SIG-M5 treated with dmso at 0.1 percent for 504 hours (cell line): Measurements from ENCODE around the gene C6orf132.

Experiments
- DNase-seq: peaks from one replicate; lab custom pipeline; 2025; ENCODE audit not compliant: unreplicated experiment; lab: John Stamatoyannopoulos, UW

The C6orf132 gene

DNA sequence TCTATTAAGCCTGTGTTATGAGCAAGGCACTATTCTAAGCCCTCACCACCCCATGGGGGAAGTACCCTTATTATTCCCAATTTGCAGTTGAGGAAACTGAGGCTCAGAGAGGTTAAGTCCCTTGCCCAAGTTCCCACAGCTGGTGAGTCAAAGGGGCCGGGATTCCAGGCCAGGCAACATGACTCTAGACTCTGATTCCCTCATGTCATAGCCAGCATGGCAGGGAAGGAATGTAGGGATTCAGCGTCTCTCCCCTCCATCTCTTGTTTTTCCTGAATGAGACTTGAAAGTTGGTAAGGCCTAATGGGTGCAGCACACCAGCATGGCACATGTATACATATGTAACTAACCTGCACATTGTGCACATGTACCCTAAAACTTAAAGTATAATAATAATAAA, 6.7 kb downstream of the C6orf132 start:
- DNase-seq = no peak

DNA sequence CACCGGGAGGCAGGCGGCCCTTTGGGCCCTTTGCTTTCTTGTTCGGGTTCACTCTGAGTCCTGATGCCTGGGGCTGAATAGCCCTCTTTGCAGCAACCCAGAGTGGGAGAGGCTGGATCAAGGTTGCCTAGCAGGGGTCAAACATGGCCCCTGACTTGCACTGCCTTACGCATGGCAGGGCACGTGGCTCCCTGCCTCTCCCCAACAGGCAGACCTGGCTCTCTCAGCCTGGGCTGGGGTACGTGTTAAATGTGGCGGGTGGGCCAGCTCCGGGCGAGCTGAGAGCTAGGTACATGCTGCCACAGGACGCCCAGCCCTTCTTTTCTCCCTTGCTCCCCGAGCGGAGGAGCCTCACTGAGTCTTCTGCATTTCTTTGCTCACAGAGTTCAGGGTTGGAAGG, 7.3 kb downstream of the C6orf132 start:
- DNase-seq = no peak

DNA sequence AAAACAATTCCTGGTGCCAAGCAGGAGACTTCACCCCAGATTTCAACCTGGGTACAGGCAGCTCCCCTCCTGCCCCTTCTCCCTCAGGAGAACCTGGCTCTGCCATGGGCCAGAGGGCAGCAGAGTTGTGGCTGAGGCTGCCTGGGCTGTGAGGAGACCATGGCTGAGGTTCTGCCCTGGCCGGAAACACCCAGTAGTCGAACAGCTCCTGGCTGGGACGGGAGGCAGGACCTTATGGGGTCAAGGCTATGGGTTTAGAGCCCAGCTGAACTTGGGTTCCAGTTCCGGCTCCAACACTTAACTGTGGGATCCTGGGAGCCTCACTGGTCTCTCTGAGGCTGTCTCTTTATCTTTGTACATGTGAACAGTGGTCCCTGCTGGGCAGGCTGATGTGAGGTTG, 8.5 kb downstream of the C6orf132 start:
- no peak for DNase-seq

DNA sequence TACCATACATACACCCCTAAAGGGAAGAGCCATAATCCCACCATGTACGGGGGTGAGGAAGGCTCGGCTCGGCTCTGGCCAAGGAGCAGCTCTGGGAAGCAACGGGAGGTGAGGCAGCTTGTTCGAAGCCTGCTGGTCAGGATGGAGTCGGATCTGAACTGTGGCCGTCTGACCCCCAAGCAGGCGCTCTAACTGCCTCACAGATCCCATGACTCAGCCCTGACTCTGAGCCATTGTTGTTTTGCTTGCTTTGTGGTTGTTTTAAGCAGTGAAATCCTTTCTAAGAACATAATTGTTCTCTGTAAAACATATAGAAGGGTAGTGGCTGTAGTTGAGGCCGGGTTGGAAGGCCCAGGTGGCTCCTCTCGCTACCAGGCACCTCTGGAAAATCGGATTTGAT, 10.9 kb downstream of the C6orf132 start:
- DNase-seq = no peak

DNA sequence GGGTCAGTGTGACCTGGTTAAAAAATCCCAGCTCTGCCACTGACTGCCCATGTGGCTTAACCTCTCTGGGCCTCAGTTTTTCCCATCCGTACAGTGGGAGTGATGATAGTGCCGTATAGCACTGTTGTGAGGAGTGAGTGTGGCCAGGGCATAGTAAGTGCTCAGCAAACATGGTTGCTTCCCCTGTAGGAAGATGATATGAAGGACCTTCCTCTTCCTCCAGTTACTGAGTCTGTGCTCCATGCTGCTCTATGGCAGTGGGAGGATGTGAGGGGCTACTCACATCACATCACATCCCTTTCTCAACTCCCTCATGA, 13.1 kb downstream of the C6orf132 start:
- no peak for DNase-seq

DNA sequence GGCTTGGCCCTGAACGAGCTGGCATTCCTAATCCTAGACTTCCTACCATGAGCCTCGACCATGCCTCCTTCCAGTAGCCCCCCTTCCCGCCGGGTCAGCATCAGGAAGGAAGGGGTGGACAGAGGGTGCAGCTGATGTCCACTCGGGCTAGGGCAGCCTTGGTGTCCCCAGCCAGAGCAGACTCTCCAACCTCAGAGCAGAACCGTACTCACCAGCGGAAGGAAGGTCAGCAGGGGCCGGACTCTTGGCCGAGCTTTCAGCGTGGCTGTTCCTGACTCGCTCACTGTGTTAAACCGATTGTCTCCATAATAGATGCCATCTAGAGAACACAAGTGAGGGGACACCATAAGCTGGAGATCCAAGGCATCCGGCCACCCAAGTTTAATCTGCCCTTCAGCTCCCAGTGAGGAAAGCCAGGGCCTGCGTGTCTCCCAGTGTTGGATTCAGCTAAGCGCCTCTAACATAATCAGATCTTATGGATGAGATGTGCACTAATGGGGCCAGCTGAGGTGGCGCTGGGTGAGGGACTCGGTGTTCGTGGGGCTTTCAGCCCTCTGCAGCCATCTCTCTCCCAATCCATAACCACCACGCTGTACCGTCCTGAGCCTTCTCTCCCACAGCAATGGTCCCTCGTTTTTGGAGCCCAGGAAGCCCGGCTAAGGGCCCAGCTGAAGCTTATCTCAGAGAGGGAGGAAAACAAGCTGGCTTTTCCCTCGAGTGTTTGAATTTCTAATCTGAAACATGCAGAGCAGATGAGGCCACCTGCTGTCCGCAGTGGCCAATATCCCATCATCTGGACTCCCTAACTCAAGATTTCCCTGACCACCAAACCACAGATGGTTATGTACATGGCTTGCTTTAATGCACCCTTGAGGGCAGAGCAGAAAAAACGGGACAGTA, 13.7 kb downstream of the C6orf132 start:
- DNase-seq = no peak

DNA sequence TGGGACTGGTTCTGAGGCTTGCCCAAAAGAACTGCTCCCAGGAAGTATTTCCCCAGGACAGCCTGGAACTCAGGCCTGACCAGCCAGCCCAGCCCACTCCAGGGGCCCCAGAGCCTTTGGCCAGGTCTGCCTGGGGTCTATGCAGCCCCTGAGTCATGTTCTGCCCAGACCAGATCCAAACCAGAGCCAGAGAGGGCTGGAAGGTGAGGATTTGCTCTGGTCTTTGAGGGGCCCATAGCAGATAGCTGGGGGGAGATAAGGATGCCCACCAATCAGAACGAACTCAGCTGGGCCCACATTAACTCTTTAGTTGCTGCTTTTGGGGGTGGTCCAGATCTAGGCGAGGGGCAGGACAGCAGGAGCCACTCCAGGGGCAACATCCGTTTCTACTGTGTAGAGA, 16.8 kb downstream of the C6orf132 start:
- no peak for DNase-seq

DNA sequence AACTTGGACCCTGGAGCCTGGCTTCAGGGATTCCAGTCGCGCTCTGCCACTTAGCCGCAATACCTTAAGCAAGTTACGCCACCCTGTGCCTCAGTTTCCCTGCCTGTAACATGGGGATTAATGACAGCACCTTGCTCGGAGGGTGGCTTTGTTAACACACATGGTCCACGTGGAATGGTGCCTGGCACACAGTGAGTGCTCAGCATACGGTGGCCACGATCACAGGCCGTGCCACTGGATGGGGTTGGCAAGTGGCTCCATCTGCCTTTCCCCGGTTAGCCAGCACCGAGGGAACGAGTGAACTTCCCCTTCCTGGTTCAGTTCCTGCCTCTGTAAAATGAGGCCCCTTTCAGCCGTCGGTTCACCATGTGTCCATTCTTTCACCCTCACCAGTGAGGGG, 17.2 kb downstream of the C6orf132 start:
- no peak for DNase-seq

DNA sequence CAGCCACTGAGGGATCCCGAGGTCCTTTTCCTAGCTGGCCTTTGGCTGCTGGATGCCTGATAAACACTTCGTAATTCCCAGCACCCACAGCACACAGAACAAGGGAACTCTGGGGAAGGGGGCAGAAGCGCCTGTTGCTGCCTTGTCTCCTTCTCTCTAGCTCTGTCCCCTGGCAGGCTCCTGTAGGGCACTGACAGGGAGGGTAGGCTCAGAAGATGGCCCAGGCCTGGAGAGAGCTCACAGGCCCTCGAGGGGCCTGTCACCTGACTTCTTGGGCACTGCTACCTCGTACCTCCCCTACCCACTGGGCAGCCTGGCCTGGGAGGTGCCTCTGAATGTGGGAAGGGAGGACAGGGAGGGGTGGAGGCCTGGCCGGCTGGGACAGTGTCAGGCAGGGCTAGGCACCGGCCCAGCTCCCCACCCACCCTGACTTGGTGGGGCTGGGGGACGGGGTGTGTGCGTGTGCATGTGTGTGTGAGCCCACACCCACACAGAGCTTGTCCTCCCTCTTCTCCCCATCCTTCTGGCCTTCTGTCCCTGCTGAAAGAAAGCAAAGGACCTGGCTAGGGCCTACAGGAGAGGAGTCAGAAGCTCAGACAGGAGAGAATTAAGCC, 18.1 kb downstream of the C6orf132 start:
- no peak for DNase-seq

DNA sequence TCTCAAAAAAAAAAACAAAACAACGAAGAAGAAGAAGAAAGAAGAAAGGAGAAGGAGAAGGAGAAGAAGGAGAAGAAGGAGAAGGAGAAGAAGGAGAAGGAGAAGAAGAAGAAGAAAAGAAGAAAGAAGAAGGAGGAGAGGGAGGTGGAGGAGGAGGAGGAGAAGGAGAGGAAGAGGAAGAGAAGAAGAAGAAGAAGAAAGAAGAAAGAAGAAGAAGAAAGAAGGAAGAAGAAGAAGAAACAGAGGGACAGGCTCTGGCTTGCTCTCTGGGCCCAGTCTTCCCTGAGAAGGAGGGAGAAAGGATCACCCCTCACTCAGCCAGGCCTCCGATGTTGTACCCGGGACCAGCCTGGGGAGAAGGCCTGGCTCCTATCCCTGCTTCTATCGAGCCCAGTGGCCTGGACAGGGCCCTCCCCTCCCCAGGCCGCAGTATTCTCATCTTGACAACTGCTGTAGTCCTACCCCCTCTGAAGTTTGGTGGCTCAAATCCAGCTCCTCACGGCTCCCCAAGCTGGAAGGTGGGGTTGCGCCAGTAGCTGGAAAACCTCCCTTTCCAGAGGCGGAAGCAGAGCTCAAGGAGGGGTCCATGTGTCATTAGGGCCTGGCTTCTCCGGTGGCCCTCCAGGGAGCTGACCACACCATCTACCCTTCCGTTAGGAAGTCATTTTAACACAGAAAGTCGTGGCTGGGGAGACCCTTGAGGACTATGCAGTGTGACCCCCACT, 18.9 kb downstream of the C6orf132 start:
- no peak for DNase-seq

DNA sequence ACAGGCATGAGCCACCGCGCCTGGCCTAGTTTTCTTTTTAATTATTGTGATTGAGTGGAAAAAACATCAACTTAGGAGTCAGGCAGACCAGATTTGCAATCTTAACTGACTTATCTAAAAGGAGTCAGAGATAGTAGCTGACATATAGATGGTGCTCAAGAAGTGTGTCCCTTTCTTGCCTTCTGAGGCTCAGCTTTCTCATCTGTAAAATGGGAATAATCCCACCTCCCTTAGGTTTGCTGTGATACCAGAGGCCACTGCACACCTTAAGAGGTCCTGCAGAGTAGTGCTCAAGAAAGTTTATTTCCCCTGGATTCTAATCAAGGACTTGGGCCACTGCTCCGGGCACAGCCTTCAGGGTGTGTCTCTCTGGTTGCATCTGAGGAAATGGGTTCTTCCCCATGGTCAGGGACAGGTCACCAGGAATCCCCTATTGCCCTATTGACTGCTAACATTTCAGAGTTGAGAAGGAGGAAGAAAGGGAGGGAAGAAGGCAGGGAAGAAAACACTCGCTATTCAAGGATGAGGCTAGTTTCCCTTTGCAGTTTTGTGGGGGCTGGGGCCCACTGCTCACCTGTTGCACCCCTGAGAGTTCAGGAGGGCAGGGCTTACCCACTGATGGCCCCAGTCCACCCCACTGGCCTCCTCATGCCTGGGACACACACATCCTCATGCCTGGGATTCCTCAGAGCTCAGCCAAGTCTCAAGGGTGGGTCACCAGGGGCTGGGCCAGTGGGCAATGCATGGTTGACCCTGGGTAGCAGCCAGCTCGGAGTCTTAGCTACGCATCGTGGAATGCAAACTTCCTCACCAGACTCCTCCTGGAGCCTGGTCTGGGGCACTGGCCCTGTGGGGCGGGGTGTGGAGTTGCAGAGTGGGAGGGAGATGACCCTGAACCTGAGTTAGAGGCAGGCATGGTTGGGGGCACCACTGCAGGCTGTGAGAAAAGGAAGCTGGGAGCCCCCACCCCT, 21.2 kb downstream of the C6orf132 start:
- DNase-seq = no peak

DNA sequence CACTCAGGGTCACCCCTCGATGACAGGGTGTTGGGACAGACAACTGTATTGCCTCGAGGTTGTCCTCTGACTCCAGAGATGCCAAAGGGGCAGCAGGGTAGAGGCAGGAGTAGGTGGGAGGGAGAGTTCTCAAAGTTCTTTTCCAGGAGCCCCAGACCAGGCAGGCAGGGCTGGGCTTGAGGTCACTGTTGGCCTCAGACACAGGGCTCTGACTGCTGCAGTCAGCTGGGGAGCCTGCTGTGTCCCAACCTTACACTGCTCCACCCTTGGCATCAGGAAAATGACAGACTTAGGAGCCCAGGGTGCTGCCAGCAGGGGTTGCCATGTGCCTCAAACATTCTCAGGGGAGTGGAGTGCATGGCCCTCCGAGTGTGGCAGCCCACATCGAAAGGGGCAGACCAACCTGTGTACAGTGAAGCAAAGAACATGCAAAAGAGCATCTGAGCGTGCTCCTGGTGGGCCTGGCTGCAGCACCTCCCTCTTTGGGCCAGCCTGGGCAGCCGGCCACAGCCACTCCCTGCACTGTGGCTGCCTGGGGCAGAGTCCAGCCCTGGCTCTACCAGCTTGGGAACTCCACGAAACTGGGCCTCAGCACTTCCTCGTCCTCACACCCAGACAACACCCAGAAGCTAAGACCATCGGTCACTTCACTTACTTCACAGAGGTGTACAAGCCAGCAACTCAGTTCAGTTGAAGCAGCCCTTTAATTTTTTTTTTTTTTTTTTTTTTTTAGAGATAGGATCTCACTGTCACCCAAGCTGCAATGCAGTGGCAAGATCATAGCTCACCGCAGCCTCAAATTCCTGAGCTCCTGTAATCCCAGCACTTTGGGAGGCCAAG, 24.0 kb downstream of the C6orf132 start:
- peak; percentile 32 for DNase-seq

DNA sequence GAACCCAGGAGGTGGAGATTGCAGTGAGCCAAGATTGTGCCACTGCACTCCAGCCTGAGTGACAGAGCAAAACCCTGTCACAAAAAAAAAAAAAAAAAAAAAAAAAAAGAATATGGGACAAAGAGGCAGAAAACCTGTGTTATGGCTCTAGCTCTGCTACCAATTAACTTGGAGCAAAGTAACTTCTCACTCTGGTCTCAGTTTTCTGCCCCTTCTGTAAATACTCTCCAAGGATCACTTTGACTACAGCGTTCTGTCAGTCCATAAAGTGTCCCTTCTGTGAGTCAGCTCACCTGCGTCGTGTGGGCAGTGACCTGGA, 24.6 kb downstream of the C6orf132 start:
- DNase-seq = no peak

DNA sequence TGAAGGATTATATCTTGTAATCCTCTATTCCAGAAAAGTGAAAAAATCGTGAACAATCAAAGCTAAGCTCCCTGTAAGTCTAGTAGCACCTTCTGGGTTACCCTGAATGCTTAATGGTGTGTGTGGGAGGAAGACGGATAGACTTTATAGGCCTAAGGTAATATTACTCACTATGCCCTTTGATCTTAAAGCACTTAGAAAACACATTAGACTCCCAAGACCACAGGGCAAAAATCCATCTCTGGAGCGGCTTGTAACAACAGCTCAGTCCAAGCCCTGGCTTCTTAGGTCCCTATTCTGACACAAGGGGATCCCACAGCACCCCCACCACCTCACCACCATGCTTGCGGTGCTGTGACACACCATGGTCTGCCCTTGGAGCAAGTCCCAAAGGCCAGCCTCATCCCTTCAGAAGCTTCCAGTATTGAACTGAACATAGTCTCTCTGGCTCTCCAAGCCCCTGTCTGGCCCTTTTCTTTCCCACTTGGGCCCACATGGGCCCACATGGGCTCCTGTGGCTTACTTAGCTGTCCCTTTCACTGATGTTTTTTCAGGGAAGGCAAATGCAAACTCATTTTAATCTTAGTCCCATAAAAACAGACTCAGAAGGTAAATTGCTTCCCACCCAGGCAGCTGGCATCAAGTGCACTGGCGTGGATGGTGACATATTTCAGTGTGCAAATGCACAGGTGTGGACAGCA, 28.3 kb downstream of the C6orf132 start:
- no peak for DNase-seq

DNA sequence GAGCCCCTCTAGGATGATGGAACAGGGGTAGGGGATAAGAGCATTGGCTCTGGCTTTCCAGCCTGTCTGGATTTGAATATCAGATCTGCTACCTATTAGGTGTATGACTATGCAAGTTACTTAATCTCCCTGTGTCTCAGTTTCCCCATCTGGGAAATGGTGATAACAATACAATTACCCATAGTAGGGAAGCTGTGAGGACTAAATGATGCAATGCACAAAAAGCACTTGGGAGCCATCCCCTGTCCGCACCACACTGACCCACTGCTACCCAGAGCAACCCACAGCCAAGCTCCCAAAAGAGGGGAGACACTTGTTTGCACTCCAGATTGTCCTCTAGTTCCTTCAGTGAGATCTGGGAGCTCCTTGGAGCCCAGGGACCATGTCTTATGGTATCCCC, 30.1 kb downstream of the C6orf132 start:
- no peak for DNase-seq

DNA sequence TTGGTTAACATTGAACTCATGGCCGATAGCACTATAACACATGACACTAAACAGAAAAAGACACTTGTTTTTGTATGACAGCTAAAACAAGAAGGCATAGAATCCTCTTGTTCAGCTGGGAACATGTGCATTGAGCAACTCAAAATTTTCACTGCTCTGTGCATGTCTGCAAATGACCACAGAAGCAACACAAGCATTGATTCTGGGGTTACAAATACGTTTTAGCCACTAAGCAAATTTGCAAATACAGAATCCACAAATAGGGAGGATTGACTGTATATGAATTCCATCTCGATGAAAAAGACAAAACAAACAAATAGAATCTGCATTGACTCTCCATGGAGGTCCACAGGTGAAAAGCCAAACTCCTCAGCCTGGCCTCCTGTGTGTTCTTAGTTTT, 31.7 kb downstream of the C6orf132 start:
- DNase-seq = no peak

DNA sequence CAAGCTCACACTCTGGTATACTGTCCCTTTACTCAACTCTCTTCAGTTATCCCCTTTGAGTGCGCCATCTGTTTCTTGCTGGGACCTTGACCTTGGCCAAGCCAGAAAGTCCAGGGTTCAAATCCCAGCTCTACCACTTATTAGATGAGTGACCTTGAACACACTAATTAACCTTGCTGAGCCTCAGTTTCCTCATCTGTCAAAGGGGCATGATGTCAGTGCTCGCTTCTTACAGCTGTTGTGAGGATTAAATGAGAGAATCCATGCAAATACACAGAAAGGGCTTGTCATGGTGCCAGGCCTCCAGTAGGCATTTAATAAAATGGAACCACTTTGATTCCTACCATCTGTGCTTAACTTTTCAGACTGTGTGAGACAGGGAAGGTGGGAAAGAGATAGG, 34.3 kb downstream of the C6orf132 start:
- no peak for DNase-seq

DNA sequence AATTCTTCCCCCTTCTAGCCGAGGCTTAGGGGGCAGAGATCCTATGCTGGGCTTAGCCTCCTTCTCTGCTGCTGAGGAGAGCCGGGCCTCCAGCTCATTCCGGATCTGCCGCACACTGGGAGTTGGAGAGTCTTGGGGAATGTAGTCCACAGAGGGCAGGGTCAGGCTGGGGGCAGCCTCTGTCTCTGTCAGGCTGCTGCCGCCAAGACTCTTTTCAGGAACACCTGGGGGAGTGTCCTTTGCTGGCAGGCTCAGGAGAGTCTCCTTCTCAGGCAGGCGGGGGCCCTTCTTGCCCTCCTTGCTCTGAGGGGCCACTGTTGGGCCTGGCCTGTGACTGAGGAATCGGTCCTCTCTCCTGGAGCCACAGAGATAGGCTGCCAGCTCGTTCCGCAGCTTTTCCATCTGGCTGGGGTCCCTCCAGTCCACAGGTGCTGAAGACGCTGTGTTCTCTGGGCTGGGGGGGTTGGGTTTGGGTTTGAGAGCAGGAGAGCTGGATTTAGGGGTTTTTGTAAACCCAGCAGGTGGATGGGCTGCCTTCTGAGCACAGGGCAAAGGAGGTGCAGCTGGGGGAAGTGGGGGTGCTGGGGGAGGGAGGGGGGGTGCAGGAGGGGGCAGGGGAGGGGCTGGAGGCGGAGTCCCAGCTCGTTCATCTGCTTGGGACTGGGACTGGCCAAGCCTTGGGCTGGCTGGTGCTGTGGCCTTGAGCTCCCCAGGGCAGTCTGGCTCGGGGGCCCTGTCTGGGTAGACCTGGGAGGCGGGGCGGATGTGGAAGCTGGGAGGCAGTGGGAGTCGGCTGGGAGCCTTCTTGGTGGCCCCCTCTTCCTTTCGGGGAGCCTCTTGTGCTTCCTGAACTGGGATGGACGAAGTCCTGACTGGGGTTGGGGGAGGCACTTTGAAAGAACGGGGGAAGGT, 36.1 kb downstream of the C6orf132 start:
- no peak for DNase-seq

DNA sequence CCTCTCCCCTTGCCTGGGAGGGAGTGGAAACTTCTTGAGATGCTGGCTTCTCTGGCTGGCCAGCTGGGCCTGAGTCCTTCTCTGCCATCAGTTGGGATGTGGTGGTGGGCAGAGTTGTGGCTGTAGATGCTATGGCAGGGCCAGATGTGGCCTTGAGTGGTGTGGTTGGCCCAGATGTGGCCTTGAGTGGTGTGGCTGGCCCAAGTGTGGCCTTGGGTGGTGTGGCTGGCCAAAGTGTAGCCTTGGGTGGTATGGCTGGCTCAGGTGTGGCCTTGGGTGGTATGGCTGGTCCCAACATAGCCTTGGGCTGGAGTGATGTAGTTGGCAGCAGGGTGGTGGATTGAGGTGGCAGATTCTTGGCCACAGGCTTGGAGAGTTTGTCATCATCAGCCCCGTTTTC, 36.7 kb downstream of the C6orf132 start:
- no peak for DNase-seq
